GM18526 (cell line): ENCODE results near the gene NPHP4.

Experiments used
- POLR2A ChIP-seq: IDR thresholded peaks from 3 replicates; pipeline ENCODE4 v1.6.1; 2011; ENCODE audit not compliant: insufficient read length; ENCODE audit errors: extremely low read depth

The NPHP4 gene

GRCh38 chr1:5821540-5822176 is 170.6 kb downstream of the NPHP4 start:
- TF ChIP-seq POLR2A: no peak

- TF ChIP-seq POLR2A: no peak
Measured at GRCh38 chr1:5820026-5820421, 172.2 kb downstream of the NPHP4 start.

- TF ChIP-seq POLR2A: no peak
Measured at GRCh38 chr1:5819391-5820025, 172.7 kb downstream of the NPHP4 start.

GRCh38 chr1:5818755-5819154 is 173.5 kb downstream of the NPHP4 start:
- no peak for TF ChIP-seq POLR2A

- no peak for TF ChIP-seq POLR2A
Measured at GRCh38 chr1:5815716-5816115, 176.5 kb downstream of the NPHP4 start.

GRCh38 chr1:5815211-5815610 is 177.0 kb downstream of the NPHP4 start:
- no peak for TF ChIP-seq POLR2A

GRCh38 chr1:5814046-5814619 is 178.1 kb downstream of the NPHP4 start:
- no peak for TF ChIP-seq POLR2A

- TF ChIP-seq POLR2A: no peak
Measured at GRCh38 chr1:5813480-5813879, 178.7 kb downstream of the NPHP4 start.
